LNCaP clone FGC (cell line): Measurements from ENCODE around the gene NOP56.

Experiments used
- DNase-seq: peaks from one replicate; pipeline ENCODE4 v3.0.0-alpha.2; 2011; ENCODE audit warnings: low read depth
- H3K4me3 ChIP-seq: 2 replicates; pipeline ENCODE4 v1.5.1; 2011; ENCODE audit warnings: mild to moderate bottlenecking, low read depth, low read length, control low read depth
- TF ChIP-seq, protein P1 (sequence below): IDR thresholded peaks from 2 replicates; pipeline ENCODE4 v1.5.1; 2012; ENCODE audit warnings: mild to moderate bottlenecking; ENCODE audit not compliant: control insufficient read depth, insufficient read depth; ENCODE audit errors: extremely low read depth

Gene NOP56

GRCh38 chr20:2699775-2700413 is 47.5 kb downstream of the NOP56 start:
- no peak overlapping the region for H3K4me3 ChIP-seq
- TF ChIP-seq, protein P1, sequence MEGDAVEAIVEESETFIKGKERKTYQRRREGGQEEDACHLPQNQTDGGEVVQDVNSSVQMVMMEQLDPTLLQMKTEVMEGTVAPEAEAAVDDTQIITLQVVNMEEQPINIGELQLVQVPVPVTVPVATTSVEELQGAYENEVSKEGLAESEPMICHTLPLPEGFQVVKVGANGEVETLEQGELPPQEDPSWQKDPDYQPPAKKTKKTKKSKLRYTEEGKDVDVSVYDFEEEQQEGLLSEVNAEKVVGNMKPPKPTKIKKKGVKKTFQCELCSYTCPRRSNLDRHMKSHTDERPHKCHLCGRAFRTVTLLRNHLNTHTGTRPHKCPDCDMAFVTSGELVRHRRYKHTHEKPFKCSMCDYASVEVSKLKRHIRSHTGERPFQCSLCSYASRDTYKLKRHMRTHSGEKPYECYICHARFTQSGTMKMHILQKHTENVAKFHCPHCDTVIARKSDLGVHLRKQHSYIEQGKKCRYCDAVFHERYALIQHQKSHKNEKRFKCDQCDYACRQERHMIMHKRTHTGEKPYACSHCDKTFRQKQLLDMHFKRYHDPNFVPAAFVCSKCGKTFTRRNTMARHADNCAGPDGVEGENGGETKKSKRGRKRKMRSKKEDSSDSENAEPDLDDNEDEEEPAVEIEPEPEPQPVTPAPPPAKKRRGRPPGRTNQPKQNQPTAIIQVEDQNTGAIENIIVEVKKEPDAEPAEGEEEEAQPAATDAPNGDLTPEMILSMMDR = no peak
- no peak for DNase-seq

DNA sequence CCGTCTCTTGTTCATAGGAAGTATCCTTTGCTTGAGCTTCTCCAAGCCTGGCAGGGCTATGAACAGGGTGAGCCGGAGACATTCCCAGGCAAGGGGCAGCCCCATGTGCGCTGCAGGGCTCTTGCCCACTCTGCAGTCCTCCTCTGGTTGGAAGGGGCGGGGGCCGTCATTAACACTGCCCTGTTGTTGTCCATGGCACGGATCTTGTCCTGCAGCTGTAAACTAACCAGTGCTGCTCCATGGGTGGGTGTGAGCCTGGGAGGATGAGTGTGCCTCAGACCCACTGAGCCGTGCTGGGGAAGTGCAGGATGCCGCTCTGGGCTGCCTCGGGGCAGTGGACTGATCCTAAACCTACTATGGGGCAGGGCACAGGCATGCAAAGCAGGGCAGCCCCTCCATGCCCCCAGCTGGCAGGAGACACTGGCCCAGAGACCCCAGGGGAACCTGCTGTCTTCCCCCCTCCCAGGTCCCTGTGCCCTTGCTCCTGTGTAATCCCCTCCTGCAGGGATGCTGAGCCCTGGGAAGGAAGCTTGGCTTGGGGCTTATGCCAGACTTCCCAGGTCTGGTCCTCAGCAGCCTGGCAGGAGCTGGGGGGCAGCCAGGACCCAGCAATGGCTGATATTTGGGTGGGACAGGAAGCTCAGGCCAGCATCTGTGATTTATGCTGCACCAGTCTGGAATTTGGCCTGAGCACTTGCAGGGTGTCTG is 48.6 kb downstream of the NOP56 start:
- no peak for DNase-seq
- TF ChIP-seq, protein P1 = no peak
- H3K4me3 ChIP-seq = no peak overlapping the region

DNA sequence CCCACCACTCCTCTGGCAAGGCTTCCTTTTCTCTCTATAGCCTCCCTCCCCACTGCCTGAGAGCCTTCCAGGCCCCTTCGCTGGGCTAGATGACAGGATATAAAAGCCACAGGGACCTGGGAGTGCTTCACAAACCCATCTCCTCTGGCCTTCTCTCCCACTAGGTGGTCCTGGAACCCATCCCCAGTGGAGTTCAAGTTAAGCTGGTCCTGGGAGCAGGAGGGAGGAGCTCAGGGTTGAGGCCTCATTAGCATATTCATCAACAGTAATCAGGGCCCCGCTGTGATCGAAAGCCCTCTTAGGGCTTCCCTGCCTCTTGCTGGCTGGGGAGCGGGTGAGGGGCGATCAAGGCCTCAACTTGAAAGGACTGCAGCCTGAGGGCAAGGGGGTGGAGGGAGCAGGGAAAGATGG is 49.2 kb downstream of the NOP56 start:
- no peak overlapping the region for H3K4me3 ChIP-seq
- DNase-seq = no peak
- TF ChIP-seq, protein P1 = no peak

DNA sequence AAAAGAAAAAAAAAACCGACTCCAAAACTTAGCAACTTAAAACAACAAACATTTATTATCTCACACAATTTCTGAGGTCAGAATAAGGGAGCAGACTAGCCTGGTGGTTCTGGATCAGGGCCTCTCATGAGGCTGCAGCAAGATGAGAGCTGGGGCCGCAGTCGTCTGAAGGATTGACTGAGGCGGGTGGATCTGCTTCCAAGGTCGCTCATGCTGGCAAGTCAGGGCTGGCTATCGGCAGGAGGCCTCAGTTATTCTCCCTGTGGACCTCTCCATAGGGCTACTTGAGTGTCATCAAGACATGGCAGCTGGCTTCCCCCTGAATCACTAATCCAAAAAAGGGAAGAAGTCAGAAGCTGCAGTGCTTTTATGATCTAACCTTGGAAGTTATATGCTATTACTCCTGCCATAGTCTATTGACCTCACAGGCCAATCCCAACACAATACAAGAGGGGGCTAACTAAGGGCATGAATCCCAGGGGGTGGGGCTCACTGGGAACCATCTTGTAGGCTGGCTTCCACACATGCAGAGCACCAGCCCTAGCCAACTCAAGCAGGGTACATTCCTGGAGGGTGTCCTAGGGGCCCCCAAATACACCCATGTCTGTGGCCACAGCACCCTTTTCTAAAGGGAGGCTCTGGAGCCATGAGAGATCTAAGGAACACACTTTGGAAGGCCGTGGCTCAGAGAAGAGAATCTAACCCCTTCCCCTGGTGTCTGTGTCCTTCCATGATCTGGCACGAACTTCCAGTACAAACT is 51.5 kb downstream of the NOP56 start:
- no peak for DNase-seq
- TF ChIP-seq, protein P1 = no peak
- no peak overlapping the region for H3K4me3 ChIP-seq

GRCh38 chr20:2705931-2706645 is 53.7 kb downstream of the NOP56 start:
- TF ChIP-seq, protein P1 = no peak
- DNase-seq = no peak
- no peak overlapping the region for H3K4me3 ChIP-seq

GRCh38 chr20:2706688-2707352 is 54.4 kb downstream of the NOP56 start:
- H3K4me3 ChIP-seq = no peak overlapping the region
- TF ChIP-seq, protein P1 = no peak
- DNase-seq = no peak
